ENCODE results near the gene XRN1. TPM values are rescaled to one million over a fixed set of nuclear protein-coding genes. Genes with fewer than 3 reads are reported as not detected.

Gene XRN1
- total and polyA plus RNA-seq, 10 of the 15 experiments (the other 5 are each of a cell fraction or from before 2014, with no cell fraction given) = 1.7 to 38.8 (median 15.5) TPM

DNA sequence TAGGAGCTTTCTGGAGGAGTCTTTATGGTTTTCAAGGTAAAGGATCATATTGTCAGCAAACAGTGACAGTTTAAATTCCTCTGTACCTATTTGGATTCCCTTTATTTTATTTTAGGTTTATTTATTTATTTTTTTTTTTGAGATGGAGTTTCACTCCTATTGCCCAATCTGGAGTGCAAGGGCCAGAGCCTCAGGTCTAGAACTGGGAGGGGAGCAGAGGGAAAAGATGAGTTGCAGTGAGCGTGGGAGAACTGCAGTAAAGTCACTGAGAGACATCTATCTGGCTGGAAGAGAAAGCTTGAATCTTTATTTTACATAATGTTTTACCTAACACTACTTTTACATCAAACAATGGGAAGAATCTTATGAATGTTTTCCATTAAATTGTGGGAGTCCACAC is 172.9 kb downstream of the XRN1 start (continued):
- TF ChIP-seq, protein P1, sequence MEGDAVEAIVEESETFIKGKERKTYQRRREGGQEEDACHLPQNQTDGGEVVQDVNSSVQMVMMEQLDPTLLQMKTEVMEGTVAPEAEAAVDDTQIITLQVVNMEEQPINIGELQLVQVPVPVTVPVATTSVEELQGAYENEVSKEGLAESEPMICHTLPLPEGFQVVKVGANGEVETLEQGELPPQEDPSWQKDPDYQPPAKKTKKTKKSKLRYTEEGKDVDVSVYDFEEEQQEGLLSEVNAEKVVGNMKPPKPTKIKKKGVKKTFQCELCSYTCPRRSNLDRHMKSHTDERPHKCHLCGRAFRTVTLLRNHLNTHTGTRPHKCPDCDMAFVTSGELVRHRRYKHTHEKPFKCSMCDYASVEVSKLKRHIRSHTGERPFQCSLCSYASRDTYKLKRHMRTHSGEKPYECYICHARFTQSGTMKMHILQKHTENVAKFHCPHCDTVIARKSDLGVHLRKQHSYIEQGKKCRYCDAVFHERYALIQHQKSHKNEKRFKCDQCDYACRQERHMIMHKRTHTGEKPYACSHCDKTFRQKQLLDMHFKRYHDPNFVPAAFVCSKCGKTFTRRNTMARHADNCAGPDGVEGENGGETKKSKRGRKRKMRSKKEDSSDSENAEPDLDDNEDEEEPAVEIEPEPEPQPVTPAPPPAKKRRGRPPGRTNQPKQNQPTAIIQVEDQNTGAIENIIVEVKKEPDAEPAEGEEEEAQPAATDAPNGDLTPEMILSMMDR (IDR thresholded peaks at IDR 0.05 in 2 of 3, conservative IDR thresholded peaks at IDR 0.05 in 1 of 3; ENCODE audit: control insufficient read depth in 2 of 3, extremely low read depth in 1 of 3, insufficient read depth in 1 of 3, low read depth in 3 of 3, low read length in 3 of 3) = no peak
- TF ChIP-seq RB1 (IDR thresholded peaks at IDR 0.05; ENCODE audit: borderline replicate concordance) (no peak), MXI1 (IDR thresholded peaks at IDR 0.05; ENCODE audit: low read depth, low read length) (no peak), NRF1 (conservative IDR thresholded peaks at IDR 0.05; ENCODE audit: low read depth, low read length) (no peak)
- TF ChIP-seq, protein P2, sequence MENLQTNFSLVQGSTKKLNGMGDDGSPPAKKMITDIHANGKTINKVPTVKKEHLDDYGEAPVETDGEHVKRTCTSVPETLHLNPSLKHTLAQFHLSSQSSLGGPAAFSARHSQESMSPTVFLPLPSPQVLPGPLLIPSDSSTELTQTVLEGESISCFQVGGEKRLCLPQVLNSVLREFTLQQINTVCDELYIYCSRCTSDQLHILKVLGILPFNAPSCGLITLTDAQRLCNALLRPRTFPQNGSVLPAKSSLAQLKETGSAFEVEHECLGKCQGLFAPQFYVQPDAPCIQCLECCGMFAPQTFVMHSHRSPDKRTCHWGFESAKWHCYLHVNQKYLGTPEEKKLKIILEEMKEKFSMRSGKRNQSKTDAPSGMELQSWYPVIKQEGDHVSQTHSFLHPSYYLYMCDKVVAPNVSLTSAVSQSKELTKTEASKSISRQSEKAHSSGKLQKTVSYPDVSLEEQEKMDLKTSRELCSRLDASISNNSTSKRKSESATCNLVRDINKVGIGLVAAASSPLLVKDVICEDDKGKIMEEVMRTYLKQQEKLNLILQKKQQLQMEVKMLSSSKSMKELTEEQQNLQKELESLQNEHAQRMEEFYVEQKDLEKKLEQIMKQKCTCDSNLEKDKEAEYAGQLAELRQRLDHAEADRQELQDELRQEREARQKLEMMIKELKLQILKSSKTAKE (IDR thresholded peaks at IDR 0.05; ENCODE audit: low read depth, poor library complexity, severe bottlenecking) = no peak
- TF ChIP-seq, protein P3, sequence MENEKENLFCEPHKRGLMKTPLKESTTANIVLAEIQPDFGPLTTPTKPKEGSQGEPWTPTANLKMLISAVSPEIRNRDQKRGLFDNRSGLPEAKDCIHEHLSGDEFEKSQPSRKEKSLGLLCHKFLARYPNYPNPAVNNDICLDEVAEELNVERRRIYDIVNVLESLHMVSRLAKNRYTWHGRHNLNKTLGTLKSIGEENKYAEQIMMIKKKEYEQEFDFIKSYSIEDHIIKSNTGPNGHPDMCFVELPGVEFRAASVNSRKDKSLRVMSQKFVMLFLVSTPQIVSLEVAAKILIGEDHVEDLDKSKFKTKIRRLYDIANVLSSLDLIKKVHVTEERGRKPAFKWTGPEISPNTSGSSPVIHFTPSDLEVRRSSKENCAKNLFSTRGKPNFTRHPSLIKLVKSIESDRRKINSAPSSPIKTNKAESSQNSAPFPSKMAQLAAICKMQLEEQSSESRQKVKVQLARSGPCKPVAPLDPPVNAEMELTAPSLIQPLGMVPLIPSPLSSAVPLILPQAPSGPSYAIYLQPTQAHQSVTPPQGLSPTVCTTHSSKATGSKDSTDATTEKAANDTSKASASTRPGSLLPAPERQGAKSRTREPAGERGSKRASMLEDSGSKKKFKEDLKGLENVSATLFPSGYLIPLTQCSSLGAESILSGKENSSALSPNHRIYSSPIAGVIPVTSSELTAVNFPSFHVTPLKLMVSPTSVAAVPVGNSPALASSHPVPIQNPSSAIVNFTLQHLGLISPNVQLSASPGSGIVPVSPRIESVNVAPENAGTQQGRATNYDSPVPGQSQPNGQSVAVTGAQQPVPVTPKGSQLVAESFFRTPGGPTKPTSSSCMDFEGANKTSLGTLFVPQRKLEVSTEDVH (IDR thresholded peaks at IDR 0.05; ENCODE audit: low read depth, partially characterized antibody) = no peak
